ENCODE data around the gene TGFB2.

- no peak for TF ChIP-seq CTCF (IDR thresholded peaks at IDR 0.05; ENCODE audit: low read depth, low read length, missing input control)
- no peak for TF ChIP-seq MAX (IDR thresholded peaks at IDR 0.05)
- no peak for TF ChIP-seq YY1 (IDR thresholded peaks at IDR 0.05)
- no peak for TF ChIP-seq REST (IDR thresholded peaks at IDR 0.05)
- TF ChIP-seq SP1 (IDR thresholded peaks at IDR 0.05), result no peak
Measured at GRCh38 chr1:218345673-218346390, 696 bp downstream of the TGFB2 start.

All from liver (tissue), 3 donors.